Ovary (tissue), 1 donor: ENCODE measurements around the gene ABCF2.

Source experiments
- EP300 ChIP-seq: sonication (generic); formaldehyde crosslinking; IDR thresholded peaks from one replicate; pipeline ENCODE4 v1.6.1; 2017; ENCODE audit warnings: antibody characterized with exemption
- POLR2A ChIP-seq: fragments of 450-650 bp; IDR thresholded peaks from one replicate; pipeline ENCODE4 v1.6.1; 2017; ENCODE audit warnings: antibody characterized with exemption, mild to moderate bottlenecking, moderate library complexity

DNA sequence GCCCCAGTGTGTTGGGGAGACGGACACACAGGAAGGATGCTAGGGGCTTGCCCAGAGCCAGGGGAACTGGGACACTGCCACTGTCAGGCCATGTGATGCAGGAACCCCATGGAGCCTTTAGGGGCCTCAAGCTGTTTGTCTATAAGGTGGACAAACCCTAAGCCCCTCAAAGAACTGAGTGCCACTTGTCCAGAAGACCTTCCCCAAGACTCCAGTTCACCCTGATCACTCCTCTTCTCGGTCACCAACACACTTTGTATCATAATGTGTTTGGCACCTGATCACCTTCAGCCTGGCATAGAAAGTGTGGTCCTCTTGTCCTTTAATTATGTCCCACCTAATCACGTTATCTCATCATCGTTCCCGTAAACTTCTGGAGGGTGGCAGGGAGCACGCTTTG, 17.4 kb downstream of the ABCF2 start:
- TF ChIP-seq POLR2A (no peak), EP300 (no peak)
